GM12878 (cell line): Measurements from ENCODE around the gene FAM110A. TPM values are rescaled to one million over a fixed set of nuclear protein-coding genes. Genes with fewer than 3 reads are reported as not detected.

Experiments
- ATAC-seq: fragments of 200-7000 bp; cut with Tn5 transposase; 3 replicates; pipeline ENCODE4 v1.9.1; 2020; ENCODE audit warnings: mild to moderate bottlenecking, moderate library complexity
- BruUV-seq: library from RNA; stranded (reverse); fragments of 400-500 nt; replicated peaks from 2 replicates; lab custom pipeline; 2021; lab: Mats Ljungman, UMichigan
- CTCF ChIA-PET: fragments of 300-600 bp; sonication (Branson Sonifier 250); formaldehyde crosslinking; extraction: SDS; loops from one replicate; lab custom pipeline; 2021; ENCODE audit warnings: inconsistent platforms; lab: Yijun Ruan, JAX
- POLR2A ChIA-PET: fragments of 350-600 bp; formaldehyde crosslinking; extraction: SDS; loops from one replicate; lab custom pipeline; 2021; ENCODE audit warnings: inconsistent platforms; lab: Charles Lee
- RAD21 ChIA-PET: fragments of 300-600 bp; sonication (Branson Sonifier 250); formaldehyde crosslinking; loops from one replicate; lab custom pipeline; 2023; ENCODE audit warnings: antibody characterized with exemption; ENCODE audit not compliant: unreplicated experiment; lab: Charles Lee
- SMC1A ChIA-PET: fragments of 300-600 bp; sonication (Branson Sonifier 250); formaldehyde crosslinking; loops from one replicate; lab custom pipeline; 2023; ENCODE audit not compliant: unreplicated experiment, uncharacterized antibody; lab: Charles Lee
- DNase-seq: peaks from one replicate; pipeline ENCODE4 v3.0.0-alpha.2; 2011; ENCODE audit warnings: low read depth, low spot score
- FAIRE-seq: peaks from 3 replicates; lab custom pipeline; 2011; peaks lifted over from hg19 to GRCh38; lab: Jason Lieb, UNC
- H2AFZ ChIP-seq: 2 replicates; pipeline ENCODE4 v1.6.0; 2011; ENCODE audit warnings: low read depth, low read length, control low read depth; ENCODE audit not compliant: control insufficient read depth
- H3K27ac ChIP-seq: 2 replicates; pipeline ENCODE4 v1.5.1; 2011; ENCODE audit warnings: control low read depth; ENCODE audit not compliant: control insufficient read depth, insufficient read depth
- H3K27me3 ChIP-seq, 2 experiments: replicated peaks in 1 of 2; 2 replicates each; pipeline versions ENCODE4 v1.6.0 to v1.6.1; 2011; ENCODE audit warnings: low read length in 1 of 2; ENCODE audit not compliant: control insufficient read depth in 2 of 2, insufficient read depth in 2 of 2
- H3K36me3 ChIP-seq, 2 experiments: 2 replicates each; pipeline ENCODE4 v1.5.1; 2011; ENCODE audit warnings: low read length in 1 of 2; ENCODE audit not compliant: control insufficient read depth in 2 of 2, insufficient read depth in 2 of 2
- H3K4me1 ChIP-seq: 2 replicates; pipeline ENCODE4 v1.6.1; 2011; ENCODE audit warnings: mild to moderate bottlenecking, low read length, moderate library complexity, mixed read lengths; ENCODE audit not compliant: control insufficient read depth, insufficient read depth
- H3K4me2 ChIP-seq: 2 replicates; pipeline ENCODE4 v1.6.0; 2011; ENCODE audit warnings: control low read depth; ENCODE audit not compliant: control insufficient read depth, insufficient read depth
- H3K4me3 ChIP-seq: fragments of 200-600 bp; sonication (generic); 2 replicates; pipeline ENCODE4 v1.5.1; 2016
- H3K79me2 ChIP-seq: 2 replicates; pipeline ENCODE4 v1.6.0; 2011; ENCODE audit warnings: low read length; ENCODE audit not compliant: control insufficient read depth, insufficient read depth
- H3K9ac ChIP-seq: 2 replicates; pipeline ENCODE4 v1.8.0; 2011; ENCODE audit warnings: low read length, control low read depth, mixed read lengths; ENCODE audit not compliant: control insufficient read depth, insufficient read depth
- H3K9me3 ChIP-seq: replicated peaks from 3 replicates; pipeline ENCODE4 v1.5.1; 2011; ENCODE audit warnings: mild to moderate bottlenecking, low read length; ENCODE audit not compliant: control insufficient read depth, insufficient read depth
- H4K20me1 ChIP-seq: 2 replicates; pipeline ENCODE4 v1.6.0; 2011; ENCODE audit not compliant: control insufficient read depth, insufficient read depth
- BACH1 ChIP-seq: fragments of 450-650 bp; IDR thresholded peaks from 2 replicates; pipeline ENCODE4 v1.6.1; 2017; ENCODE audit warnings: mild to moderate bottlenecking, borderline replicate concordance
- FOXM1 ChIP-seq: IDR thresholded peaks from 2 replicates; pipeline ENCODE4 v1.6.1; 2012; ENCODE audit warnings: low read depth, mild to moderate bottlenecking, inconsistent platforms, low read length, moderate library complexity
- PAX8 ChIP-seq: fragments of 450-650 bp; IDR thresholded peaks from 2 replicates; pipeline ENCODE4 v1.6.1; 2017; ENCODE audit warnings: mild to moderate bottlenecking, moderate library complexity
- POLR2A ChIP-seq: IDR thresholded peaks from 2 replicates; pipeline ENCODE4 v1.6.1; 2011; ENCODE audit warnings: low read depth, mild to moderate bottlenecking, low read length
- RB1 ChIP-seq: fragments of 450-650 bp; formaldehyde crosslinking; IDR thresholded peaks from 2 replicates; pipeline ENCODE4 v1.6.1; 2017; ENCODE audit warnings: mild to moderate bottlenecking, borderline replicate concordance
- REST ChIP-seq: IDR thresholded peaks from 2 replicates; pipeline ENCODE4 v1.6.1; 2012; ENCODE audit warnings: mild to moderate bottlenecking, low read depth, low read length
- YBX1 ChIP-seq: fragments of 450-650 bp; IDR thresholded peaks from 2 replicates; pipeline ENCODE4 v1.6.1; 2016; ENCODE audit warnings: antibody characterized with exemption
- ZBED1 ChIP-seq: IDR thresholded peaks from 2 replicates; pipeline ENCODE4 v1.6.1; 2016; ENCODE audit warnings: borderline replicate concordance
- ZNF592 ChIP-seq: fragments of 450-650 bp; IDR thresholded peaks from 2 replicates; pipeline ENCODE4 v1.6.1; 2017; ENCODE audit warnings: mild to moderate bottlenecking, moderate library complexity
- WGBS: methylation state at CpG from one replicate; pipeline ENCODE4 v1.1.6; 2016; ENCODE audit warnings: low lambda C conversion rate; ENCODE audit not compliant: insufficient replicate concordance, insufficient coverage; ENCODE audit errors: missing lambda C conversion rate; 5-methylcytosine and 5-hydroxymethylcytosine counted together
- in situ Hi-C: fragments of 300-500 bp; cut with MboI; formaldehyde crosslinking; loops from 9 replicates; pipeline ENCODE4 v1.14.3; 2018; ENCODE audit warnings: mixed read lengths
- intact Hi-C: fragments of 100-400 bp; cut with micrococcal nuclease; formaldehyde crosslinking; loops from one replicate; pipeline ENCODE4 v1.14.2; 2022; ENCODE audit not compliant: unreplicated experiment
- polyA plus RNA-seq, 11 experiments: library from polyadenylated mRNA; depleted of rRNA in 4 of 11; unstranded in 6 of 11; stranded (reverse) in 5 of 11; fragments of >200 nt; fragmentation: Nextera tagmentation in 4 of 11; fragmentation: Illumina TruSeq in 1 of 11; extraction: Ambion mirVana in 4 of 11; extraction: Trizol in 1 of 11; gene quantifications; 1 replicate in 1 of 11; 2 replicates in 10 of 11; pipeline versions ENCODE4 v1.2.1 to v1.2.3, GENCODE V29; 2011 to 2016; ENCODE audit warnings: inconsistent platforms in 2 of 11, missing spikeins in 2 of 11, low read depth in 1 of 11
- total RNA-seq, 4 experiments: library from RNA; depleted of rRNA in 3 of 4; stranded (reverse); fragments of >200 nt in 3 of 4; fragmentation: Illumina TruSeq in 1 of 4; extraction: Trizol in 1 of 4; gene quantifications; 2 replicates each; pipeline versions ENCODE4 v1.2.1 to v1.2.3, GENCODE V29; 2013 to 2021
- TF ChIP-seq, protein P1 (sequence below): IDR thresholded peaks from 2 replicates; pipeline ENCODE4 v1.6.1; 2011; ENCODE audit warnings: low read depth, low read length, improper control_type of control experiment, borderline replicate concordance
- TF ChIP-seq, protein P2 (sequence below): IDR thresholded peaks from 2 replicates; pipeline ENCODE4 v1.6.1; 2012; ENCODE audit warnings: low read length, inconsistent platforms

Gene FAM110A
- total and polyA plus RNA-seq, 10 of the 15 experiments (the other 5 are each of a cell fraction or from before 2014, with no cell fraction given): 1.1 to 14.8 (median 7.4) TPM

GRCh38 chr20:830011-830521 is 3.4 kb upstream of the FAM110A start:
- no TSS peak for BruUV-seq
- Histone ChIP-seq H3K9ac (no peak overlapping the region), H3K4me2 (no peak overlapping the region), H3K4me1 (peaks cover 4% of the 10 kb centered on the region), H3K27ac (no peak overlapping the region), H2AFZ (no peak overlapping the region), H4K20me1 (no peaks in the 10 kb centered on the region), H3K9me3 (no peaks in the 10 kb centered on the region; the same call in 2 of the 3 replicates), H3K36me3 (no peaks in the 10 kb centered on the region), H3K79me2 (peaks cover 8% of the 10 kb centered on the region), H3K27me3 (no peaks in the 10 kb centered on the region), H3K4me3 (no peak overlapping the region)
- ChIA-PET SMC1A (interaction anchor here (0.6 kb wide), 1 partner anchor 144 kb away, joined by 3 read pairs; no protein-coding TSS in a partner anchor), CTCF (interaction anchor here (1.3 to 1.6 kb wide), 2 partner anchors 11 to 17 kb away, joined by 3 to 5 read pairs; no protein-coding TSS in a partner anchor), RAD21 (no interaction called here), POLR2A (interaction anchor here (0.7 kb wide), 2 partner anchors 11 to 22 kb away, joined by 4 to 9 read pairs; no protein-coding TSS in a partner anchor)
- 43% methylated on average over 6 of the region's 8 CpGs for WGBS
- intact Hi-C loops: no loop called here
- ATAC-seq (no peak), DNase-seq (no peak), FAIRE-seq (no peak)
- no peak for TF ChIP-seq YBX1
- TF ChIP-seq ZBED1: no peak
- TF ChIP-seq FOXM1: no peak
- TF ChIP-seq BACH1: no peak
- TF ChIP-seq, protein P1, sequence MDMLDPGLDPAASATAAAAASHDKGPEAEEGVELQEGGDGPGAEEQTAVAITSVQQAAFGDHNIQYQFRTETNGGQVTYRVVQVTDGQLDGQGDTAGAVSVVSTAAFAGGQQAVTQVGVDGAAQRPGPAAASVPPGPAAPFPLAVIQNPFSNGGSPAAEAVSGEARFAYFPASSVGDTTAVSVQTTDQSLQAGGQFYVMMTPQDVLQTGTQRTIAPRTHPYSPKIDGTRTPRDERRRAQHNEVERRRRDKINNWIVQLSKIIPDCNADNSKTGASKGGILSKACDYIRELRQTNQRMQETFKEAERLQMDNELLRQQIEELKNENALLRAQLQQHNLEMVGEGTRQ: no peak
- TF ChIP-seq REST: no peak
- TF ChIP-seq PAX8: no peak
- no peak for TF ChIP-seq RB1
- no peak for TF ChIP-seq ZNF592
- TF ChIP-seq, protein P2, sequence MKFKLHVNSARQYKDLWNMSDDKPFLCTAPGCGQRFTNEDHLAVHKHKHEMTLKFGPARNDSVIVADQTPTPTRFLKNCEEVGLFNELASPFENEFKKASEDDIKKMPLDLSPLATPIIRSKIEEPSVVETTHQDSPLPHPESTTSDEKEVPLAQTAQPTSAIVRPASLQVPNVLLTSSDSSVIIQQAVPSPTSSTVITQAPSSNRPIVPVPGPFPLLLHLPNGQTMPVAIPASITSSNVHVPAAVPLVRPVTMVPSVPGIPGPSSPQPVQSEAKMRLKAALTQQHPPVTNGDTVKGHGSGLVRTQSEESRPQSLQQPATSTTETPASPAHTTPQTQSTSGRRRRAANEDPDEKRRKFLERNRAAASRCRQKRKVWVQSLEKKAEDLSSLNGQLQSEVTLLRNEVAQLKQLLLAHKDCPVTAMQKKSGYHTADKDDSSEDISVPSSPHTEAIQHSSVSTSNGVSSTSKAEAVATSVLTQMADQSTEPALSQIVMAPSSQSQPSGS: no peak
- no peak for TF ChIP-seq POLR2A
- in situ Hi-C loops: loop anchor here (5.0 kb wide), 1 partner anchor 287 kb away; the partner anchor contains the start of gene PSMF1
